DND-41 (cell line): ENCODE data around the gene SLC12A6.

Experiments
- EZH2 ChIP-seq: IDR thresholded peaks from 3 replicates; pipeline ENCODE4 v1.6.1; 2012; ENCODE audit warnings: borderline replicate concordance, low read depth, mild to moderate bottlenecking, moderate library complexity, low read length, inconsistent platforms; ENCODE audit not compliant: severe bottlenecking
- TF ChIP-seq, protein P1 (sequence below): IDR thresholded peaks from 2 replicates; pipeline ENCODE4 v1.5.1; 2012; ENCODE audit warnings: borderline replicate concordance, low read length, moderate library complexity, mild to moderate bottlenecking; ENCODE audit not compliant: poor library complexity, severe bottlenecking; ENCODE audit errors: extremely low read depth

DNA sequence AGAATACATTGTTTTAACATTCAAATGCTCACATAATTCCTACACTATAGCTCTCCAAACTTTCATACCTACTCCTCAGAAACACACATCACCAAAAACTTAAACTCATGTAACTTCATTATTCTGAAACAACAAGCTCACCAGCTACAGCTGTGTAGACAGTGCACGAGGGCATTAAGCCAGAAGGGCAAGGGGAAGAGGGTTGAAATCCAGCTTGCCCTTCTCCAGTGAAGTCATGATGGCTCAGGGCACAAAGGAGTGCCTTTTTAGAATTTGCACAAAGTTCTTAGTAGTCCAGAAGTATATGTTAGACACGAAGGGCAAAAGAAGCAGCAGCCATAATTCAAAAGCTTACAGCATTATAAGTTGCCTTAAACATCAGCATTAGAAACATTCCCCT, 8.6 kb downstream of the SLC12A6 start:
- TF ChIP-seq, protein P1, sequence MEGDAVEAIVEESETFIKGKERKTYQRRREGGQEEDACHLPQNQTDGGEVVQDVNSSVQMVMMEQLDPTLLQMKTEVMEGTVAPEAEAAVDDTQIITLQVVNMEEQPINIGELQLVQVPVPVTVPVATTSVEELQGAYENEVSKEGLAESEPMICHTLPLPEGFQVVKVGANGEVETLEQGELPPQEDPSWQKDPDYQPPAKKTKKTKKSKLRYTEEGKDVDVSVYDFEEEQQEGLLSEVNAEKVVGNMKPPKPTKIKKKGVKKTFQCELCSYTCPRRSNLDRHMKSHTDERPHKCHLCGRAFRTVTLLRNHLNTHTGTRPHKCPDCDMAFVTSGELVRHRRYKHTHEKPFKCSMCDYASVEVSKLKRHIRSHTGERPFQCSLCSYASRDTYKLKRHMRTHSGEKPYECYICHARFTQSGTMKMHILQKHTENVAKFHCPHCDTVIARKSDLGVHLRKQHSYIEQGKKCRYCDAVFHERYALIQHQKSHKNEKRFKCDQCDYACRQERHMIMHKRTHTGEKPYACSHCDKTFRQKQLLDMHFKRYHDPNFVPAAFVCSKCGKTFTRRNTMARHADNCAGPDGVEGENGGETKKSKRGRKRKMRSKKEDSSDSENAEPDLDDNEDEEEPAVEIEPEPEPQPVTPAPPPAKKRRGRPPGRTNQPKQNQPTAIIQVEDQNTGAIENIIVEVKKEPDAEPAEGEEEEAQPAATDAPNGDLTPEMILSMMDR = no peak
- TF ChIP-seq EZH2 = no peak
